DMS153 (cell line): ENCODE data around the gene MRPL55.
A peak's percentile ranks its signal among the peaks of the same experiment; 100 is the strongest.

Experiments used
- DNase-seq: peaks from one replicate; lab custom pipeline; 2025; lab: John Stamatoyannopoulos, UW

Gene MRPL55

GRCh38 chr1:228084325-228084724 is 24.8 kb downstream of the MRPL55 start:
- no peak for DNase-seq

- DNase-seq, result no peak
Observed at GRCh38 chr1:228083871-228084278, 25.2 kb downstream of the MRPL55 start.

GRCh38 chr1:228082918-228083870 is 25.9 kb downstream of the MRPL55 start:
- DNase-seq, result no peak

GRCh38 chr1:228082214-228082917 is 26.7 kb downstream of the MRPL55 start, which contains the start of gene ARF1:
Gene ARF1 (plus strand): TSS chr1:228082708. CDS start chr1:228097115, 14,407 bp downstream.
- peak; percentile 94 for DNase-seq

- no peak for DNase-seq
Observed at GRCh38 chr1:228081578-228082213, 27.4 kb downstream of the MRPL55 start.

- no peak for DNase-seq
Observed at GRCh38 chr1:228081144-228081543, 28.0 kb downstream of the MRPL55 start.

- no peak for DNase-seq
Observed at GRCh38 chr1:228079601-228080263, 29.4 kb downstream of the MRPL55 start.

- no peak for DNase-seq
Observed at GRCh38 chr1:228079013-228079412, 30.1 kb downstream of the MRPL55 start.

- DNase-seq, result no peak
Observed at GRCh38 chr1:228077565-228078330, 31.4 kb downstream of the MRPL55 start.

- no peak for DNase-seq
Observed at GRCh38 chr1:228076796-228077430, 32.2 kb downstream of the MRPL55 start.

GRCh38 chr1:228075801-228076271 is 33.3 kb downstream of the MRPL55 start:
- DNase-seq, result no peak

GRCh38 chr1:228074954-228075730 is 34.0 kb downstream of the MRPL55 start:
- no peak for DNase-seq

- no peak for DNase-seq
Observed at GRCh38 chr1:228073857-228074545, 35.1 kb downstream of the MRPL55 start.

GRCh38 chr1:228073061-228073856 is 35.8 kb downstream of the MRPL55 start:
- no peak for DNase-seq

- no peak for DNase-seq
Observed at GRCh38 chr1:228072658-228073043, 36.4 kb downstream of the MRPL55 start.

- DNase-seq, result no peak
Observed at GRCh38 chr1:228071839-228072657, 37.1 kb downstream of the MRPL55 start.

- no peak for DNase-seq
Observed at GRCh38 chr1:228070851-228071250, 38.2 kb downstream of the MRPL55 start.
